Measurements from ENCODE around the gene CCDC57. TPM values are rescaled to one million over a fixed set of nuclear protein-coding genes. Genes with fewer than 3 reads are reported as not detected.

The CCDC57 gene
- total and polyA plus RNA-seq, 2 of the 8 experiments (the other 6 are each of a cell fraction or from before 2014, with no cell fraction given), result 8.4 to 12.9 TPM

DNA sequence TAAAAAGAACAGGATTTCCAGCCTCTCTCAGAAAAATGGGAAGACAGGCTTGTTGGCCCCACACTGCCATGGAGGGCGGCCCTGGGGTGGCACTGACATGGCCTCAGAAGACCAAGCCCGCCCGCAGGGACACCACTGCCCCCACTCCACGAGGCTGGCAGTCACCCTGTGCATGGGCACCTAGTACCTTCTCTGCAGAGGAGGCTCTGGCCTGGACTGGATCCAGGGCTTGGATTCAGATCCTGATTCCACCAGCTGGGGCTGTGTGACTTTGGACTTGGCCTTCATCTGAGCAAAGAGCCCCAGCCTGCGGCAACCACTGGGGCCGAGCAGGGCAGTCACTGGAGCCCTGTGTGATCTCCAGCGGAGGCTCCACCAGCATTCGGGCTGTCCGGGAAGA is 97.8 kb downstream of the CCDC57 start (continued):
- TF ChIP-seq TAF7 (optimal IDR thresholded peaks at IDR 0.05; ENCODE audit: borderline replicate concordance, low read depth, low read length), result no peak
